Fibroblast of pulmonary artery (primary cell): ENCODE results near the gene AQP5.

Experiments used
- DNase-seq: peaks from one replicate; pipeline ENCODE4 v3.0.0-alpha.2; 2010; ENCODE audit warnings: low read depth
- H3K4me3 ChIP-seq: replicated peaks from 2 replicates; pipeline ENCODE4 v1.5.1; 2011; ENCODE audit warnings: low read depth, mild to moderate bottlenecking, control low read depth, low read length, moderate library complexity
- CTCF ChIP-seq: IDR thresholded peaks from 2 replicates; pipeline ENCODE4 v1.5.1; 2011; ENCODE audit warnings: mild to moderate bottlenecking, control low read depth, low read length, inconsistent platforms; ENCODE audit errors: missing control alignments

The AQP5 gene

GRCh38 chr12:49971141-49971540, 9.5 kb downstream of the AQP5 start:
- no peak overlapping the region for H3K4me3 ChIP-seq
- no peak for TF ChIP-seq CTCF
- DNase-seq: no peak

GRCh38 chr12:49972129-49972528, 10.5 kb downstream of the AQP5 start:
- DNase-seq: no peak
- TF ChIP-seq CTCF: no peak
- H3K4me3 ChIP-seq: no peak overlapping the region

- no peak within 1 kb of the TSS for H3K4me3 ChIP-seq
- DNase-seq: no peak
- TF ChIP-seq CTCF: no peak
Measured at GRCh38 chr12:49972641-49973360, 11.1 kb downstream of the AQP5 start, which contains the start of gene AQP6. Gene AQP6, plus strand, starts transcription at chr12:49972947. Its CDS starts 227 bp downstream, at chr12:49973174.

- no peak for DNase-seq
- H3K4me3 ChIP-seq: no peak overlapping the region
- TF ChIP-seq CTCF: no peak
Measured at GRCh38 chr12:49973361-49973830, 11.7 kb downstream of the AQP5 start.

- no peak overlapping the region for H3K4me3 ChIP-seq
- peak; percentile 82 for DNase-seq
- peak; percentile 79 for TF ChIP-seq CTCF
Measured at GRCh38 chr12:49974231-49974675, 12.6 kb downstream of the AQP5 start.

- TF ChIP-seq CTCF: no peak
- H3K4me3 ChIP-seq: no peak overlapping the region
- no peak for DNase-seq
Measured at GRCh38 chr12:49974677-49975317, 13.1 kb downstream of the AQP5 start.
